Stimulated activated CD4-positive, alpha-beta T cell treated with anti-CD3 and anti-CD28 coated beads, Interleukin-15, amount 100 ng/mL, for 48 hours (primary cell): ENCODE measurements around the gene TFDP2.

Source experiments
- DNase-seq, 2 donors: peaks; one replicate each; pipeline ENCODE4 v3.0.0-alpha.2; 2020; ENCODE audit warnings: low read depth in 2 of 2

TFDP2 gene

GRCh38 chr3:142072816-142073215 lies 76.5 kb downstream of the TFDP2 start:
- DNase-seq: no peak

GRCh38 chr3:142065932-142066331 lies 83.4 kb downstream of the TFDP2 start:
- DNase-seq: no peak

- no peak for DNase-seq
Measured at GRCh38 chr3:142065344-142065743, 84.0 kb downstream of the TFDP2 start.

GRCh38 chr3:142064454-142064853 lies 84.9 kb downstream of the TFDP2 start:
- no peak for DNase-seq

GRCh38 chr3:142057331-142057725 lies 92.0 kb downstream of the TFDP2 start:
- DNase-seq: no peak

- DNase-seq: no peak
Measured at GRCh38 chr3:142056656-142057330, 92.6 kb downstream of the TFDP2 start.

GRCh38 chr3:142053835-142054234 lies 95.5 kb downstream of the TFDP2 start:
- no peak for DNase-seq

GRCh38 chr3:142053244-142053643 lies 96.1 kb downstream of the TFDP2 start:
- DNase-seq: no peak

GRCh38 chr3:142051351-142051750 lies 98.0 kb downstream of the TFDP2 start:
- no peak for DNase-seq

- DNase-seq: no peak
Measured at GRCh38 chr3:142047021-142047369, 102.3 kb downstream of the TFDP2 start.

GRCh38 chr3:142046320-142047020 lies 102.9 kb downstream of the TFDP2 start:
- no peak for DNase-seq

- no peak for DNase-seq
Measured at GRCh38 chr3:142040941-142041491, 108.3 kb downstream of the TFDP2 start.

- DNase-seq: no peak
Measured at GRCh38 chr3:142035308-142035922, 113.9 kb downstream of the TFDP2 start.

- DNase-seq: no peak
Measured at GRCh38 chr3:142033292-142033691, 116.1 kb downstream of the TFDP2 start.

- no peak for DNase-seq
Measured at GRCh38 chr3:142031575-142031974, 117.8 kb downstream of the TFDP2 start.

GRCh38 chr3:142029791-142030190 lies 119.6 kb downstream of the TFDP2 start:
- no peak for DNase-seq

- DNase-seq: no peak
Measured at GRCh38 chr3:142029052-142029642, 120.2 kb downstream of the TFDP2 start.

GRCh38 chr3:142028243-142028777 lies 121.0 kb downstream of the TFDP2 start:
- peak in 1 of 2 donors; percentile 18 for DNase-seq

GRCh38 chr3:142027735-142028134 lies 121.6 kb downstream of the TFDP2 start:
- DNase-seq: peak in 1 of 2 donors; percentile 12

GRCh38 chr3:142027300-142027699 lies 122.0 kb downstream of the TFDP2 start:
- DNase-seq: no peak

GRCh38 chr3:142026333-142026732 lies 123.0 kb downstream of the TFDP2 start:
- DNase-seq: no peak

- DNase-seq: no peak
Measured at GRCh38 chr3:142022381-142022780, 127.0 kb downstream of the TFDP2 start.
